Keratinocyte (primary cell): ENCODE measurements around the gene KLK11.

Source experiments
- EZH2 ChIP-seq: IDR thresholded peaks from one replicate; pipeline ENCODE4 v1.6.1; 2012; ENCODE audit warnings: inconsistent platforms, mild to moderate bottlenecking, low read length, moderate library complexity
- TF ChIP-seq, protein P1 (sequence below), 3 experiments: IDR thresholded peaks in 1 of 3; conservative IDR thresholded peaks in 1 of 3; optimal IDR thresholded peaks in 1 of 3; 2 replicates in 2 of 3; 3 replicates in 1 of 3; pipeline versions ENCODE3 to v1.5.1; 2011; ENCODE audit warnings: low read length in 3 of 3, mild to moderate bottlenecking in 3 of 3, moderate library complexity in 2 of 3, control low read depth in 1 of 3, inconsistent platforms in 1 of 3; ENCODE audit not compliant: insufficient read depth in 2 of 3; ENCODE audit errors: extremely low read depth in 1 of 3

DNA sequence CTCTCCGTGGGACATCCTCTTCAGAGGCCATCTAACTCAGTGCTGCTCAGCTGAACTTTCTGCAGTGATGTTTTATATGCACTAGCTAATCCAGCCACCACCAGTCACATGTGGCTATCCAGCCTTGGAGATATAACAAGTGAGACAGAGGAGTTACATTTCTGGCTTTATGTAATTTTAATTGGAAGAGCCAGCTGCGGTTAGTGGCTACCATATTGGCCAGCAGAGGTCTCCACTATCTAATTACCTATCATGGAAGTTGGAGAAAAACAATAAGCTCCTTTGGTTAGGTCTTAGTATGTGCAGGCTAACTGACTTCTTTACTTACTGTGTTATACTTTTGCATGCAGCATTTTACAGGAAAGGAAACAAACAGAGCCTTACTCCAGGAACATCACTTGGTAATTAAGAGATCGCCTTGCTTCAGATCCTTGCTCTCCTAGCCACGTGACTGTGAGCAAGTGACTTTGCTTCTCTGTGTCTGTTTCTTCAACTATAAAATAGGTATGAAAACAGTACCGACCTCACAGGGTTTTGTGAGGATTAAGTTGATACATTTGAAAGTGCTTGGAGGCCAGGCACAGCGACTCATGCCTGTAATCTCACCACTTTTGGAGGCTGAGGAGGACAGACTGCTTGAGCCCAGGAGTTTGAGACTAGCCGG lies 5.3 kb downstream of the KLK11 start:
- TF ChIP-seq, protein P1, sequence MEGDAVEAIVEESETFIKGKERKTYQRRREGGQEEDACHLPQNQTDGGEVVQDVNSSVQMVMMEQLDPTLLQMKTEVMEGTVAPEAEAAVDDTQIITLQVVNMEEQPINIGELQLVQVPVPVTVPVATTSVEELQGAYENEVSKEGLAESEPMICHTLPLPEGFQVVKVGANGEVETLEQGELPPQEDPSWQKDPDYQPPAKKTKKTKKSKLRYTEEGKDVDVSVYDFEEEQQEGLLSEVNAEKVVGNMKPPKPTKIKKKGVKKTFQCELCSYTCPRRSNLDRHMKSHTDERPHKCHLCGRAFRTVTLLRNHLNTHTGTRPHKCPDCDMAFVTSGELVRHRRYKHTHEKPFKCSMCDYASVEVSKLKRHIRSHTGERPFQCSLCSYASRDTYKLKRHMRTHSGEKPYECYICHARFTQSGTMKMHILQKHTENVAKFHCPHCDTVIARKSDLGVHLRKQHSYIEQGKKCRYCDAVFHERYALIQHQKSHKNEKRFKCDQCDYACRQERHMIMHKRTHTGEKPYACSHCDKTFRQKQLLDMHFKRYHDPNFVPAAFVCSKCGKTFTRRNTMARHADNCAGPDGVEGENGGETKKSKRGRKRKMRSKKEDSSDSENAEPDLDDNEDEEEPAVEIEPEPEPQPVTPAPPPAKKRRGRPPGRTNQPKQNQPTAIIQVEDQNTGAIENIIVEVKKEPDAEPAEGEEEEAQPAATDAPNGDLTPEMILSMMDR (optimal IDR thresholded peaks at IDR 0.05 in 1 of 3, IDR thresholded peaks at IDR 0.05 in 1 of 3, conservative IDR thresholded peaks at IDR 0.05 in 1 of 3; ENCODE audit: extremely low read depth in 1 of 3, insufficient read depth in 2 of 3, low read length in 3 of 3), result peak; percentile 45 to 78 (median 65)
- no peak for TF ChIP-seq EZH2
